ENCODE measurements around the gene EHMT1. TPM values are rescaled to one million over a fixed set of nuclear protein-coding genes. Genes with fewer than 3 reads are reported as not detected.

EHMT1 gene
- total and polyA plus RNA-seq, 2 of the 13 experiments (the other 11 are each of a cell fraction or from before 2014, with no cell fraction given): 23.0 to 27.1 TPM

GRCh38 chr9:137742698-137743097 is 123.9 kb downstream of the EHMT1 start:
- in situ Hi-C loops (cut with HindIII; ENCODE audit: extremely low pct_ligation_motif_present, low pct_unique_long_range_greater_than_20kb): no loop called here
- no peak for ATAC-seq
- WGBS (ENCODE audit: low lambda C conversion rate): 90% methylated on average over 7 of the region's 7 CpGs
- H3K4me3 ChIP-seq (replicated peaks in 1 of 3; ENCODE audit: insufficient read depth in 1 of 3, low read depth in 2 of 3, low read length in 3 of 3): no peak overlapping the region
- no peak overlapping the region for H3K9ac ChIP-seq (ENCODE audit: insufficient read depth, low read depth, low read length)
- ChIA-PET CTCF (ENCODE audit: low intra/inter-chr PET ratio, low total read pairs) (no interaction called here), POLR2A (no interaction called here)
- no TSS peak for BruUV-seq (replicated peaks)
- H3K4me1 ChIP-seq (ENCODE audit: insufficient read depth, low read length): peaks cover 19% of the 10 kb centered on the region
- TF ChIP-seq NONO (IDR thresholded peaks at IDR 0.05) (no peak), NONO (CRISPR knock-in tag; conservative IDR thresholded peaks at IDR 0.05) (no peak), HOXD1 (CRISPR knock-in tag; IDR thresholded peaks at IDR 0.05) (no peak), ATM (IDR thresholded peaks at IDR 0.05; ENCODE audit: borderline replicate concordance) (no peak), ZNF546 (CRISPR knock-in tag; conservative IDR thresholded peaks at IDR 0.05) (no peak), NCOA5 (CRISPR knock-in tag; IDR thresholded peaks at IDR 0.05) (no peak), CREB3 (CRISPR knock-in tag; IDR thresholded peaks at IDR 0.05) (no peak), PHF5A (CRISPR knock-in tag; IDR thresholded peaks at IDR 0.05; ENCODE audit: low read depth, unreplicated experiment) (no peak), GMEB2 (CRISPR knock-in tag; IDR thresholded peaks at IDR 0.05; ENCODE audit: low read depth) (no peak), RFXAP (CRISPR knock-in tag; IDR thresholded peaks at IDR 0.05; ENCODE audit: borderline replicate concordance) (no peak), ZNF280D (CRISPR knock-in tag; IDR thresholded peaks at IDR 0.05) (no peak), KMT2A (CRISPR knock-in tag; IDR thresholded peaks at IDR 0.05) (no peak), SMYD3 (CRISPR knock-in tag; IDR thresholded peaks at IDR 0.05) (no peak)
- no peaks in the 10 kb centered on the region for H3K27me3 ChIP-seq (ENCODE audit: control insufficient read depth in 1 of 2, insufficient read depth in 2 of 2, low read length in 2 of 2)
- FAIRE-seq: no peak
- no peaks in the 10 kb centered on the region for H4K20me1 ChIP-seq (ENCODE audit: insufficient read depth, low read length)
- no peak overlapping the region for H2AFZ ChIP-seq (ENCODE audit: low read length)
- DNase-seq (ENCODE audit: low spot score): no peak
- intact Hi-C loops (cut with micrococcal nuclease; ENCODE audit: unreplicated experiment): no loop called here
- H3K4me2 ChIP-seq (ENCODE audit: low read depth, low read length): no peak overlapping the region
- H3K36me3 ChIP-seq (replicated peaks in 1 of 2; ENCODE audit: control insufficient read depth in 1 of 2, insufficient read depth in 2 of 2, low read length in 2 of 2): peaks cover 15 to 36% of the 10 kb centered on the region in 2 experiments
- H3K9me3 ChIP-seq (ENCODE audit: low read length): no peaks in the 10 kb centered on the region
- peaks cover 2% of the 10 kb centered on the region for H3K79me2 ChIP-seq (ENCODE audit: insufficient read depth, low read length)
- H3K27ac ChIP-seq (ENCODE audit: extremely low read length, insufficient read depth, low read length): no peak overlapping the region

All from HepG2 (cell line).